HG03575 (cell line): Measurements from ENCODE around the gene VTI1A.
"Not testable (repeated sequence)": the region's sequence is repeated elsewhere in the genome, so short reads cannot be mapped to it uniquely, and the experiment has no call there.

Source experiments
- ATAC-seq: cut with Tn5 transposase; IDR thresholded peaks from one replicate; pipeline ENCODE4 v1.9.1; 2021; ENCODE audit not compliant: unreplicated experiment, insufficient number of reproducible peaks, low FRiP score; ENCODE audit errors: extremely low read depth

Gene VTI1A

DNA sequence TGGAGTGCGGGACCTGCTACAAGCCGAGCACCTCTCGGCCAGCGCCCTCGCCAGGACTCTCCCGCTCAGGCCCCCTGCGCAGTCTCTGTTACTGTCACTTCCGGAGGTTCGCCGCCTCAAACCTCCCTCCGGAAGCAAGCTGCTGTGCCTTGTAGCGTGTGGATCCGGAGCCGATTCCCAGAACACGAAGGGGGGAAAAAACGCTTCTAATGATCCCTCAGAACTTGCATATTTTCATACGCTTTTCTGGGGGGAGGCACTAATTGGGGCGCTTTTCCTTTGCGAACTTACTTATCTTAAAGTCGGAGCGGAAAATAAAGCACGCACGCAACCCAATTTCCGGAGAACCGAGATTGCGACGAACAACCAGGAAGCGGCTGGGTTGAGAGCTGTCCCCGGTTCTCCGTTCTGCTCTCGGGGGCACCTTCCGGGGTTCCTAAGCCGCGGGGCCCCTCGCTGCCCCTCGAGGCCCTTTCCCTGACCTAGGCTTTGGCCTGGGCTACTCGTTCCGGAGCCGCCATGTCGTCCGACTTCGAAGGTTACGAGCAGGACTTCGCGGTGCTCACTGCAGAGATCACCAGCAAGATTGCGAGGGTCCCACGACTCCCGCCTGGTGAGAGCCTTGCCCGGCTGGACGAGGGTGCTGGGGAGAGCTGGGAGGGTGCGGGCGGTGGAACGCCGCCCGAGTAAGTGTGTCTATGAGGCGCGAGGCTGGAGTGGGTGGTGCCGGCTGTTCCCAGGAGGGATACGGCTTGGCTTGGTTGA is at the start of gene VTI1A, which contains the start of gene ZDHHC6:
VTI1A (plus strand) TSS at position 361 of the 765 bp plus-strand sequence; CDS start at position 520, 159 bp downstream.
ZDHHC6 (minus strand) TSS at position 60 of the 765 bp plus-strand sequence. CDS start 1,478 bp downstream, outside the sequence.
- ATAC-seq = peak; percentile 44

DNA sequence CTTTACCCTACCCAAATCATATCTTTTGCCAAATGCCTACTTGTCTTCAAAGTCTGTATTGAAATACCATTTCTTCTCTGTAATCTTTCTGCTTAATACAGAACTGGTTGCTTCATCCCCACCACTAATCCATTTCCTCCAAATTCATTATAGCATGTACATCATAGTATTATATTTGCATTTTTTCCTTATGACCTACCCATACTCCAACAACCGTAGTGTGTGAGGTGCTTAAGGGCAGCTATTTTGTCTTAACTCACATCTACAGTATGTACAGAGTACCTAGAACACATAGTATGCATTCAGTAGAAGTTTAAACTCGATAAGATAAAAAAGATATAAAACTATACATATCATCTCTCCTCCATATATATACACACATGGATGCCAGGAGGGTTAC is 49.4 kb upstream of the VTI1A start:
- ATAC-seq = no peak

DNA sequence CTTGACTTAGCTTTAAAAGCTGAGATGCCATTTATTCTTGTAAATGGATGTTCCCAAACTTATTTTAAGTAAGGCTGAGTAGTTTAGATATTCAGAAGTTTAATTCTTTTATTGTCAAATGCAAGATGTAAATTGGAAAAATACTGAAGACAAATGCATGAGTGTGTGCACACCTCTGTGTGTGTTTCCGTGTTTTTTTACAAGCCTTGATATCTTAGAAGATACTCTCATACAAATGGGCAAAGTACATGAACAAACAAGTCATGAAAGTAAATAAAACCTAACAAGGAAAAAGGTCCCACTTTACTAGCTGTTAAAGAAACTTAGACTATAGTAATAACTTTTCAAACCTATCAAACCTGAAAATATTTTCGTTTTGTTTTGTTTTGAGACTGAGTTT is 44.1 kb upstream of the VTI1A start:
- no peak for ATAC-seq

DNA sequence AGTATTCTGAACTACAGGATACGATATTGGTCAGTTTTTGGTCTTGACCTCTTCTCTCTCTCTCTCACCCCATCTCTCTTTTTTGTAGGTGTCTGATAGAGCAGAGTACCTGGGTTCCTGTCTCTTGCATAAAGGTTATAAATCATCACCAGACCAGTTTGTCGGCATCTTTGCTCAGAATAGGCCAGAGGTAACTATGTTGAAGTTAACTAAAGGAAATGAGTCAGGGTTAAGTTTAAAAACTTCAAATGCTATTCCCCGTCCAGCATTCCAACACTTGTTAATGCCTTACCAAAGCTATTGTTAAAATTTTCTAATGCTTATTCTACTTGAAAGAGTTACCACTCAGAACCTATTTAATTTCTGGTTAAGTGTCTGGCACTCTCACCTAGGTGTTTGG is 42.4 kb upstream of the VTI1A start:
- no peak for ATAC-seq

DNA sequence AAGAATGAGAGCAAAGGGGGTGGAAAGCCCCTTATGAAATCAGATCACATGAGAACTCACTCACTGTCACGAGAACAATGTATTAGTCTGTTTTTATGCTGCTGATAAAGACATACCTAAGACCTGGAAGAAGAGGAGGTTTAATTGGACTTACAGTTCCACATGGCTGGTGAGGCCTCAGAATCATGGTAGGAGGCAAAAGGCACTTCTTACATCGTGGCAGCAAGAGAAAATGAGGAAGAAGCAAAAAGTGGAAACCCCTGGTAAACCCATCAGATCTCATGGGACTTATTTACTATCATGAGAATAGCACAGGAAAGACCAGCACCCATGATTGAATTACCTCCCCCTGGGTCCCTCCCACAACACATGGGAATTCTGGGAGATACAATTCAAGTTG is 40.2 kb upstream of the VTI1A start:
- ATAC-seq = not testable (repeated sequence)

DNA sequence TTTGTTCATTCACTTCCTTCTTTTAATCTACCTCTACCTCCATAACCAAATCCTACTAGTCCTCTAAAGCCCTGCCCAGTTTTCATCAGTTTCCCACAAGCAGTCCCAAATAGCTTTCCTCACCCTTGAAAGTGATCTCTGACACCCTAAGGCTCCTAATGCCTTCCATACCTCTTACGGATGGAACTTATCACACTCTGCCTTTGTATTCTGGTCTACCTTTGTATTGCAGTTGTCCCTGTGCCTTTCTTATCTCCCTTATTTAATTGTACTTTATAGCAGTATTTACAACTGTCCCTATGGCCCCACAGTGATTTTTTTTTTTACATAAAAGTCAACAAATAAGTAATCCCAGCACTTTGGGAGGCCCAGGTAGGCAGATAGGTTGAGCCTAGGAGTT is 39.3 kb upstream of the VTI1A start:
- ATAC-seq = no peak

DNA sequence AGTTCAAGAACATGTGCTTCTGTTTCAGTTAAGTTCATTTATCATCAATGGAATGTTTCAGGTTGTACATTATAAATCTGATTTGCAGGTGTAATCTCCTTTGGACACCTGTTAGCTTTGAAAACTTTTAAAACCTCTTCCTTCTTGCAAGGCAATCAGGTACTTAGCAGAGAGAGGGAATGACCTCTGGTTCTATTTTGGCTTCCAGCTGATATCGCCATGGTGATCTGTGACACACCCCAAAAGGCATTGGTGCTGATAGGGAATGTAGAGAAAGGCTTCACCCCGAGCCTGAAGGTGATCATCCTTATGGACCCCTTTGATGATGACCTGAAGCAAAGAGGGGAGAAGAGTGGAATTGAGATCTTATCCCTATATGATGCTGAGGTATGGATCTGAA is 37.7 kb upstream of the VTI1A start:
- no peak for ATAC-seq

DNA sequence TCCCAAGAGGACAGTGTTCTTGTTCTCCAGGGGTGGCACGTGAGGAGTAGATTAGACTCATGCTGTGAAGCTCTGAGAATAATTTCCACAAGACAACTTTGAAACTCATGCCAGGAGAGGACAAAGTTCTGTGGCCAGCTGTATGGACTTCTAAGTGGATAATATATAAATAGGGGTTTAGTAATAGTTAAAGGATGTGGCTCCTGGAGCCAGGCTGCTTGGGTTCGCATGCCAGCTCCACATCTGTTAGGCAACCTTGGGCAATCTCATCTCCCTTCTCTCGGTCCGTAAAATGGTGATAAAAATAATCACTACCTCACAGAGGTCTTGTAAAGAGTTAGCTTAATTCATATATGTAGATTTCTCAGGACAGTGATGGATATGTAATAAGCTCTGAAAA is 37.3 kb upstream of the VTI1A start:
- ATAC-seq = no peak

DNA sequence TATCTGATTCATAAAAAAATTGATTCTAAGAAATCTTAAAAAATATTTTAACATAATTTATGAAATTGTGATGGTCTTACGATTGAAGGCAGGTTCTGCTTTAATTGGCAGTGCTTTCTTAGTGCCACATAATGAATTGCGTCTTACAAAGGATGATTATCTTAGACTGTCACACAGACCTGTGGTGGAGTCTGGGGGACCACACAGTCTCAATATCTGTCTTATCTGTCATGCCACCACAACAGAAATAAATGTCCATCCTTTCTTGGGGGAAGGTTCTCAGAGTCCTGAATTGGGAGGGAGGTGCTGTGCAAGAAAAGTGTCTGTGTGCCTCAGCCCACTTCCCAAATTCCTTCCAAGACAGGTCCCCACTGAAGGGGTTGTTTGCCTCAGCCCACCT is 34.3 kb upstream of the VTI1A start:
- ATAC-seq = no peak

DNA sequence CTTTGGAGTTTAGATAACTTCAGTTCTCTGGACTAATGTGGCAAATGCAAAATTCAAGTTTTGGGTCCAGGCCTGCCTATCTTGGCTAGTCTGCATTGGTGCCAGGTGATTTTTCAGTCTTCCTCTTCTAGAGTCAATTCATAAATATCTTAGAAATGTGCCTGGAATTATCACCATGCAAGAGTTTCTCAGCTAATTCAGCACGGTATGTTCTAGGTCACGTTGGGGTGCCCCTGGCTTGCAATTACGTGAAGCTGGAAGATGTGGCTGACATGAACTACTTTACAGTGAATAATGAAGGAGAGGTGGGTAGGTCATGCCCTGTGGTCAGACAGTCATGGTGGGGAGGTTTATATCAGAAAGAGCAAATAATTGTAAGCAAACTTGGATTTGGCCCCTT is 25.3 kb upstream of the VTI1A start:
- ATAC-seq = no peak

DNA sequence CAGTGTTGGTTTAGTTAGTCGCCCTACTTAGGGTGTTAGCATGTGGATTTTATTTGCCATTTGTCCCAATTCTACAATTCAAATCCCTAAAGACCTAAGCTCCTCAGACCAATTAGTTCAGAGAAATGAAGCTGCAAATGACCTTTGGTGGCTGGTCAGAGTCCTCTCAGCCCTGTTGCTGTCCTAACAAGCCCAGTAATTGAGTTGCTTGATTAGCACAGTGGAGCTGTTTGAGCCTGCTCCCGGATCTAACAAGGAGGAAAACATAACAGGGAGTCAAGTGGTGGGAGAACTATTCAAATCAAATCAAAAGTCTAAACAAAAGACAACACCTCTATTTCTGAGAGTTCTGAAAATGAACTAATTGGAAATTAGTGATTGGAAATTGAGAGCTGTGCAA is 22.4 kb upstream of the VTI1A start:
- no peak for ATAC-seq

DNA sequence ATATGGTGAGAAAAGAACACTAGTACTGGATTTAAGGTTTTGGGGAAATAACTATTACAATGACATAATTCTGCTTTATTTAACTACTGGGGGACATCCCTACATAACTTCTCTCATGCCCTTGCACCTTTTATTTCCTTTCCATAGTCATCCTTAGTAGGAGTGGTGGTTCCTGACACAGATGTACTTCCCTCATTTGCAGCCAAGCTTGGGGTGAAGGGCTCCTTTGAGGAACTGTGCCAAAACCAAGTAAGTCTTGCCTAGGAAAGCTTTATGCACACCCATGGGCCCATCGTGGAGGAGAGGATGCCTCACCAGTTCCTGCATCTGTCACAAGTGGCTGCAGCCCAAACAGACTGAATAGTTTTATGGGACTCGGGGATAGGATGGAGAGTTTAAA is 20.9 kb upstream of the VTI1A start:
- no peak for ATAC-seq

DNA sequence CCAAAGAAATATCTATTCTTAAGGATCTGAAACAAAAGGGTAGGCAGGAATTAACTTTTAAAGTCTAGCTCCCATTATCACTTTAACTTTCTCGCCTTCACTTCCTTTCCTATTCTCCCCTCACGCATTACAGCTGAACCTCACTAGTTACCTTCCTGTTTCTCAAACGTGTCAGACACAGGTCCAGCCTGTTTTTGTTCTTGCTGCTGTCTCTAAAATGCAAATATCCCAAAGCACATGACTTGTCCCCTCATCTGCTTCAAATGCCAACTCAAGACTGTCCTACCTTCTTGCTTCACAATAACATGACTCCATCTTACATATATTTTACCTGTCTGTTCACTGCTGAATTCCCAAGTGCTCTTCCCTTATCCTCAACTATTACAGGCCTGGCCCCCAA is 17.9 kb upstream of the VTI1A start:
- no peak for ATAC-seq

DNA sequence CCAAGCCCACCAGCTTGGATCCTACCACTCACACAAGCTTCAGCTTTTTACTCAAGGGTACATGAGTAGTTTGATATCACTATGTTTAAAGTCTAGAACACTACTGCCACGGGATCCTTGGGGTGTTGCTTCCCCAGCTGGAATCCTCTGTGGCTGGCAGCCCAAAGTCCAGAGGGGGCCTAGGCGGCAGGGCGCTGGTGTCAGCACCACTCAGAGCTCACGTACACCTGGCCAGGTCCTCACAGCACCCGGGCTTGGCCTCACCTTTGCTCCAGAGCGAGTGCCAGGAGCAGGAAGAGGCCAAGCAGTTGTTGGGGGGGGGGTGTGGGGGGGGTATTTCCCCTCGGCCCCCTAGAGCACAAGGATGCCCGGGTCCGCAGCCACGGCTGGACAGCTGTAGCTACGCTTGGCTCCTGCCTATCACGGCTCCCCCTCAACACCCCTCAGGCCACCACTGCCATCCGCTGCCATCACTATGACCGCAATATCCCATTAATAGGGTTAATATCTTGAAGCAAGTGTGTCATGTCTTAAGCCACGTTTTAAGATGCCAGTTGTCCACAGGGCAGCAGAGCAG is 17.3 kb upstream of the VTI1A start:
- no peak for ATAC-seq

DNA sequence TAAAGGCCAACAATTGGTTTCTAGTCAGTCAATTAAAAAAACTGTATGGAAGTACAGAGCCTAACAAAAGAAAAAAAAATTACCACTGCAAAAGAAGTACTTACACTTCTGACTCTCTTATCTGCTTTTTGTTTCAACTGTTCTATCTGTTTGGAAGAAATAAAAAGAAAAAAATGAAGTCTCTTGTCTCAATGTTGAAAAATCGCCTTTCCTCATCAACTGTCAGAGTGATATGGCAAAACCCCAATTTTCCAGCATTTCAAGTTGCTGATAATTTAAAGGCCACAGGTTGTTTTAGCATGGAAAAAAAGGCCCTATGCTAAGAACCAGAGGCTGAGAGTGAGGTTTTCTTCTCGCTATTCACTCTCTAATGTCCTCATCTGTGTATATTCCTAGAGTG is 13.9 kb upstream of the VTI1A start:
- no peak for ATAC-seq

DNA sequence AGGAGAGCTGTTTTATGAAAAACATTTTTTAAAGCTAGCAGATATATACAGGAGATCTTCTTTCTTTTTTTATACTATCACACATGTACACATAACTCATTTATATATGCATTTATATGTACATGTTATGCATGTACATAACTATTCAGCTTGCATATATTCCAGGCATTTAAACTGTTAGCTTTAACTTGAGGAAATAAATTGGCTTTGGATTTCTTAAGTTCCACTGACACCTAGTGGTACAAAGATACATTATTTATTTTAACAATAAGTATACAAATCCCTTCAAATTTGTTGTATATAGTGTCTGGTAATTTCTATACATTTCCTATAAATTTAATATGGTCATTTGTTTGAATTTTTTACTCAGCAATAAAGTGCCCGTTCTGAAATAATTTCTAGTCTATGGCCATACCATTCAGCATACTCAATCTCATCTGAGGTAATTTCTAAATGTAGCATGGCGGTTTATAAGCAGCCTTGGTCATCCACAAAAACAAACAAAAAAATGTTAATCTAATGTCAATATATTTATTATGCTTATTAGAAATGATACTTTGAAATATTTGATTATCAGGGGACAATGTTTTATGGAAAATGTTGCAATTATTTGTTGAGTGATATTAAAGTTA is 11.9 kb upstream of the VTI1A start:
- ATAC-seq = no peak

DNA sequence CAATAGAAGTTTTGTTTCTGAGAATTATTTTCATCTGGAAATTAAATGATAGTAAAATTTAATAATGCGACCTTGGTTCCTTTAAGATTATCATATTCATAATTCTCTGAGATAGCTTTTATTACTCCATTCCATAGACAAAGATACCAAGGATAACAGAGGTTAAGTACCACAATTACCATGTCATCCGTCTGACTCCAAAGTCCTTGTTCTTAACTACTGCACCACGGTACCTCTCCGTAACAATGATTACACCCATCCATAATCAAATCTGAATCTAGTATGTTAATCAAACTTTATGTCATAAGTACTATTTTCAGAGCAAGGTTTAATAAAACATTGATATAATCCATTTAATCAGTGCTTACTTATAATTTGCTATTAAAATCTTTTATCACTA is 8.7 kb upstream of the VTI1A start:
- no peak for ATAC-seq

DNA sequence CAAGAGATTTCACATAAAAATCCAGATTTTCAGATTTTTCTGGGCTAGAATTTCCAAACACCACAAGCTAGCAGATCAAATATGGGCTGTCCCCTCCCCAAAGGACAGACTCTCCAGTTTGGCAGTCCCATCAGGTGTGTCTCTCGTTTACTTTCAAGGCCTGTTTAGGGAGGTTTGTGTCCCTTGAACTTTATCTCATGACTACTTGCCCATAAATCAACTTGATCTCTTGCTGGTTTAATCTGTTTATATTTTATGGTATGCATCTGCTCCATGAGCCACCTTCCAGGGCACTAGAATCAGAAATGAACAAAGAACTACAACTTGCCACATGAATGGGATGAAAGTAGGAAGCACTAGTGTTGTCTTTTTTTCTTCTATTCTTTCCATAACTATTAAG is 5.5 kb upstream of the VTI1A start:
- ATAC-seq = no peak

DNA sequence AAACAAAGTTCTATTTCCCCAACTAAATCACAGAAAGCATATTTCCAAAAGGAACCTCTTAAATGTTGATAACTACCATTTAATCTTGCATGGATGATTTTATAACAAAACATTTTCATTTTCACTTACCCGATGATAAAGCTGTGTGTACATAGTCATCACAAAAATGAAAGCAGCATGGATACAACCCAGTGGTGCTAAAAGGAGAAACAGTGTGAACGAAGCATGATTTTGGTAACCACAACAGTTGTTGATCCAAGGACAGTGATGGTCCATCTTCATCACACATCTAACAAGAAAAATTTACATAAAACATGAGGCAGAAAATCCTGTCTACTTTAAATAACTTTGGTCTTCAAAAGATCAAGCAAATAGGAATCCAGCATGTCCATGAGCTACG is 5.0 kb upstream of the VTI1A start:
- ATAC-seq = no peak

DNA sequence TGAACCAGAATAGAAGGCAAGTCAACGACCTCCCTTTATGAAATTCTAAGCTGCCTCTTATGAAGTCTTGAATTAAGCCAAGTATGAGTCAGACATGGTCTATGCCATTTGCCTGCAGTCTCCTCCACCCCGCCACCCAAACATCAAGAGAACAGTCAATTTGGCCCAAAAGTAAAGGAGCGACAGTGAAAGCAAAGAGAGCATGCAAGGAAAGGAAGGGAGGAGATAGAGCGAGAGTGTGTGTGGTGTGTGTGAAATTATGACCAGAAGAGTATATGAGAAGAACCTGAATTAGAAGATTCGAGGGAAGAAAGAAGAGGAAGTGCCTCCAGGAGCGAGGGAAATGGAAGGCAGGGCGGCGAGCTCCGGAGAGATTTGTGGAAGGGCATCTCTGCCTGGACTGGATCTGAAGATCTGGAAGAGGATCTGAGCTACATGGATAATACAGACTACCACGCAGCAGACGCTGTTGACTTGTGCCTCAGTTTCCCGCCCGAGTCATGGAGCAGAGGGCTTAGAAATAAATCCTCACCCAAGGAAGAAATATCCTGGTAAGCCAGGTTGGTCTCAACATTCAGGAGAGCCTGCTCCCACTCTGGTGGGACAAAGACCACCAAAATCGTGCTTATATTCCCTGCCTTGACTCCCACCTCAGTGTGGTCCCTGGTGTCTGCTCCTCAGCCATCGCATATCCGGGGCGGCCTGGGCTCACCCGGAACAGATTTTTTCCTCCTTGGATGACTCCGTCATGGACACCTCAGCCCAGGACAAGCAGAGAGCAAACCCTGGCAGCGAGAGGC is 760 bp upstream of the VTI1A start:
- ATAC-seq = peak; percentile 21
